ENCODE data around the gene PPFIA1. TPM values are rescaled to one million over a fixed set of nuclear protein-coding genes. Genes with fewer than 3 reads are reported as not detected.

PPFIA1 gene
- polyA plus RNA-seq, 2 of the 4 experiments (the other 2 are of a cell fraction), result 23.3 to 45.6 TPM

DNA sequence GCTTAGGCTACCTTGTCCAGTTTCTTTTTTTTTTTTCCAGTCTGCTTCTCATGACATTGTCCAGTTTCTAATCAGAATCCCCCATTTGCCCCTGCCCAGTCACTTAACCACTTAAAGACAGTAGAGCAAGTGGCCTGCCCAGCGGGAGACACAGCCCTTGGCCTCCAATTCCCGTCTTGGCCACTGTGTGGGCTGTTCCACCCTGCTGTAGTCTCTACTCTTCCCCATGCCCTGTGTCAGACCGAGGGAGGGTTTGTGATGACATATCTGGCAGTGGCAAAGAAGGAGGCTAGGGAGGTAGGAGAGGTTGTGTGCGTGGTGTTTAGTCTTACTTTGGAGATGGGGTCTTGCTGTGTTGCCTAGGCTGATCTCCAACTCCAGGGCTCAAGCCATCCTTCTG is 11.5 kb downstream of the PPFIA1 start (continued):
- TF ChIP-seq FOSB (CRISPR knock-in tag; IDR thresholded peaks at IDR 0.05) (no peak), FOSL2 (IDR thresholded peaks at IDR 0.05) (no peak), FOSL2 (CRISPR knock-in tag; IDR thresholded peaks at IDR 0.05) (no peak), CBX8 (IDR thresholded peaks at IDR 0.05) (no peak)

GRCh38 chr11:70288721-70289120 is 18.2 kb downstream of the PPFIA1 start:
- ATAC-seq (no peak), DNase-seq (ENCODE audit: low read depth in 1 of 2, low spot score in 1 of 2) (no peak), FAIRE-seq (no peak)
- POLR2A ChIA-PET, result no interaction called here
- Histone ChIP-seq H3K4me1 (no peaks in the 10 kb centered on the region), H3K4me3 (no peak overlapping the region), H3K4me2 (no peak overlapping the region), H3K9me3 (no peaks in the 10 kb centered on the region), H3K27ac (no peak overlapping the region)
- WGBS (ENCODE audit: missing lambda C conversion rate), result 94% methylated on average over 6 of the region's 6 CpGs
- TF ChIP-seq RARB (CRISPR knock-in tag; IDR thresholded peaks at IDR 0.05) (no peak), EP300 (IDR thresholded peaks at IDR 0.05) (no peak), MAZ (IDR thresholded peaks at IDR 0.05; ENCODE audit: borderline replicate concordance, low read depth, low read length) (no peak), PHF8 (IDR thresholded peaks at IDR 0.05; ENCODE audit: borderline replicate concordance, low read depth) (no peak), USF2 (IDR thresholded peaks at IDR 0.05) (no peak), CEBPB (IDR thresholded peaks at IDR 0.05) (no peak), ZC3H11A (IDR thresholded peaks at IDR 0.05) (no peak), HOXA7 (CRISPR knock-in tag; IDR thresholded peaks at IDR 0.05) (no peak), GATA3 (IDR thresholded peaks at IDR 0.05; ENCODE audit: borderline replicate concordance) (no peak), BHLHE40 (IDR thresholded peaks at IDR 0.05; ENCODE audit: low read depth, low read length) (no peak), JUN (IDR thresholded peaks at IDR 0.05) (no peak), POLR2AphosphoS2 (conservative IDR thresholded peaks at IDR 0.05; ENCODE audit: low read length) (no peak), CBX8 (IDR thresholded peaks at IDR 0.05) (no peak), JUNB (IDR thresholded peaks at IDR 0.05) (no peak), ESRRA (IDR thresholded peaks at IDR 0.05; ENCODE audit: borderline replicate concordance, low read length) (no peak), HES2 (IDR thresholded peaks at IDR 0.05) (no peak)
- TF ChIP-seq, protein P1, sequence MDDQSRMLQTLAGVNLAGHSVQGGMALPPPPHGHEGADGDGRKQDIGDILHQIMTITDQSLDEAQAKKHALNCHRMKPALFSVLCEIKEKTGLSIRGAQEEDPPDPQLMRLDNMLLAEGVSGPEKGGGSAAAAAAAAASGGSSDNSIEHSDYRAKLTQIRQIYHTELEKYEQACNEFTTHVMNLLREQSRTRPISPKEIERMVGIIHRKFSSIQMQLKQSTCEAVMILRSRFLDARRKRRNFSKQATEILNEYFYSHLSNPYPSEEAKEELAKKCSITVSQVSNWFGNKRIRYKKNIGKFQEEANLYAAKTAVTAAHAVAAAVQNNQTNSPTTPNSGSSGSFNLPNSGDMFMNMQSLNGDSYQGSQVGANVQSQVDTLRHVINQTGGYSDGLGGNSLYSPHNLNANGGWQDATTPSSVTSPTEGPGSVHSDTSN (IDR thresholded peaks at IDR 0.05), result no peak
- TF ChIP-seq, protein P2, sequence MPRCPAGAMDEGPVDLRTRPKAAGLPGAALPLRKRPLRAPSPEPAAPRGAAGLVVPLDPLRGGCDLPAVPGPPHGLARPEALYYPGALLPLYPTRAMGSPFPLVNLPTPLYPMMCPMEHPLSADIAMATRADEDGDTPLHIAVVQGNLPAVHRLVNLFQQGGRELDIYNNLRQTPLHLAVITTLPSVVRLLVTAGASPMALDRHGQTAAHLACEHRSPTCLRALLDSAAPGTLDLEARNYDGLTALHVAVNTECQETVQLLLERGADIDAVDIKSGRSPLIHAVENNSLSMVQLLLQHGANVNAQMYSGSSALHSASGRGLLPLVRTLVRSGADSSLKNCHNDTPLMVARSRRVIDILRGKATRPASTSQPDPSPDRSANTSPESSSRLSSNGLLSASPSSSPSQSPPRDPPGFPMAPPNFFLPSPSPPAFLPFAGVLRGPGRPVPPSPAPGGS (IDR thresholded peaks at IDR 0.05), result no peak
- CTCF ChIA-PET, result interaction anchor here (1.3 to 1.5 kb wide), 3 partner anchors 8 to 57 kb away, joined by 3 read pairs; no protein-coding TSS in a partner anchor

DNA sequence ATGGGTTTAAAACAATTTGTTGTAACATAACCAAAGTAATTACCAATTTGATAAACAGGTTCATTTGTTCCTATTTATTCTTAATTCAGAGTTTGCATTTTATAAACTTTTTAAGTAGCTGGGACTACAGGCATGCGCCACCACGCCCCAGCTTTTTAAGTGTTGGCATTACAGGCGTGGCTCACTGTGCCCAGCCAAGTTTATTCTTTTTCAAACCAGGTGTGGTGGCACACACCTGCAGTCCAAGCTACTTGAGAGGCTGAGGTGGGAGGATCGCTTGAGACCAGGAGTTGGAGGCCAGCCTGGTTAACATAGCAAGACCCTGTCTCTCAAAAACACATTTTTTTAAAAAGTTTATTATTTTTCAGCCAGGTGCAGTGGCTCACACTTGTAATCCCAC is 19.1 kb downstream of the PPFIA1 start:
- H3K27ac ChIP-seq, result no peak overlapping the region

More for the DNA sequence above, 19.1 kb downstream of the PPFIA1 start:
- no peak overlapping the region for H3K4me2 ChIP-seq
- ChIA-PET POLR2A (no interaction called here), CTCF (interaction anchor here (1.3 kb wide), 1 partner anchor 9 kb away, joined by 3 read pairs; no protein-coding TSS in a partner anchor)
- no peak for DNase-seq (ENCODE audit: low read depth in 1 of 2, low spot score in 1 of 2)
- no peak overlapping the region for H3K4me3 ChIP-seq
- no peaks in the 10 kb centered on the region for H3K4me1 ChIP-seq
- no peaks in the 10 kb centered on the region for H3K9me3 ChIP-seq
- 97% methylated on average over 4 of the region's 4 CpGs for WGBS (ENCODE audit: missing lambda C conversion rate)
- no peak for FAIRE-seq
- TF ChIP-seq ZFP36 (IDR thresholded peaks at IDR 0.05; ENCODE audit: borderline replicate concordance, partially characterized antibody) (no peak), E2F6 (IDR thresholded peaks at IDR 0.05; ENCODE audit: borderline replicate concordance, low read depth) (no peak)
- ATAC-seq, result no peak
